HCT116 (cell line): ENCODE results near the gene AMN. TPM values are rescaled to one million over a fixed set of nuclear protein-coding genes. Genes with fewer than 3 reads are reported as not detected.

Experiments
- ATAC-seq: fragments of 200-7000 bp; cut with Tn5 transposase; 2 replicates; pipeline ENCODE4 v1.9.1; 2020; ENCODE audit warnings: mild to moderate bottlenecking, moderate library complexity
- BruUV-seq: library from RNA; stranded (reverse); fragments of 400-500 nt; replicated peaks from 2 replicates; lab custom pipeline; 2021; lab: Mats Ljungman, UMichigan
- CTCF ChIA-PET: fragments of 300-600 bp; sonication (Branson Sonifier 250); formaldehyde crosslinking; loops from one replicate; lab custom pipeline; 2021; ENCODE audit warnings: antibody characterized with exemption; lab: Charles Lee
- POLR2A ChIA-PET: fragments of 300-600, 350-600 bp; sonication (Branson Sonifier 250); formaldehyde crosslinking; loops from one replicate; lab custom pipeline; 2021; ENCODE audit warnings: antibody characterized with exemption; lab: Charles Lee
- RAD21 ChIA-PET, 2 experiments: fragments of 300-600 bp; sonication (Branson Sonifier 250); formaldehyde crosslinking; loops; one replicate each; lab custom pipeline; 2023; ENCODE audit warnings: low total read pairs in 2 of 2; ENCODE audit not compliant: uncharacterized antibody in 2 of 2, unreplicated experiment in 2 of 2, low non-redundant PET in 1 of 2; lab: Charles Lee
- DNase-seq: peaks from one replicate; pipeline ENCODE4 v3.0.0-alpha.2; 2010; ENCODE audit warnings: low read depth, low spot score
- H2AFZ ChIP-seq: fragments of 200-600 bp; shearing (Covaris generic), sonication (generic); 2 replicates; pipeline ENCODE4 v1.6.1; 2017; ENCODE audit warnings: low read depth, mixed run types, mixed read lengths, antibody characterized with exemption, low read length; ENCODE audit not compliant: poor library complexity, severe bottlenecking
- H3K27ac ChIP-seq: 2 replicates; pipeline ENCODE4 v1.5.1; 2012; ENCODE audit warnings: low read depth, low read length
- H3K27me3 ChIP-seq: fragments of 200-600 bp; sonication (generic); 2 replicates; pipeline ENCODE4 v1.6.1; 2016; ENCODE audit warnings: mixed run types, low read length, mixed read lengths; ENCODE audit not compliant: insufficient read depth
- H3K36me3 ChIP-seq, 2 experiments: fragments of 200-500 bp in 1 of 2; fragments of 200-600 bp in 1 of 2; sonication (Bioruptor generic) in 1 of 2; sonication (generic) in 1 of 2; 2 replicates each; pipeline versions ENCODE4 v1.5.1 to v1.6.1; 2014 to 2016; ENCODE audit warnings: low read length in 2 of 2, inconsistent platforms in 1 of 2, mixed read lengths in 1 of 2, mixed run types in 1 of 2; ENCODE audit not compliant: insufficient read depth in 2 of 2, control insufficient read depth in 1 of 2
- H3K4me1 ChIP-seq, 2 experiments: fragments of 200-600 bp in 1 of 2; sonication (generic) in 1 of 2; 2 replicates each; pipeline versions ENCODE4 v1.5.1 to v1.6.1; 2012 to 2017; ENCODE audit warnings: low read length in 2 of 2, inconsistent platforms in 1 of 2, mild to moderate bottlenecking in 1 of 2, mixed read lengths in 1 of 2, mixed run types in 1 of 2, moderate library complexity in 1 of 2; ENCODE audit not compliant: insufficient read depth in 2 of 2, control insufficient read depth in 1 of 2
- H3K4me2 ChIP-seq: fragments of 200-600 bp; sonication (generic); 2 replicates; pipeline ENCODE4 v1.6.1; 2017; ENCODE audit warnings: mixed run types, low read length, mixed read lengths
- H3K4me3 ChIP-seq, 2 experiments: fragments of 200-600 bp in 1 of 2; sonication (generic) in 1 of 2; replicated peaks in 1 of 2; 2 replicates each; pipeline ENCODE4 v1.5.1; 2011 to 2016; ENCODE audit warnings: low read length in 2 of 2, control low read depth in 1 of 2, low read depth in 1 of 2, mild to moderate bottlenecking in 1 of 2, mixed read lengths in 1 of 2, mixed run types in 1 of 2
- H3K79me2 ChIP-seq: fragments of 200-600 bp; sonication (generic); 2 replicates; pipeline ENCODE4 v1.6.1; 2017; ENCODE audit warnings: mild to moderate bottlenecking, mixed run types, low read length, moderate library complexity, mixed read lengths; ENCODE audit not compliant: insufficient read depth
- H3K9ac ChIP-seq: fragments of 200-600 bp; sonication (generic); 2 replicates; pipeline ENCODE4 v1.6.1; 2016; ENCODE audit warnings: low read length, mixed read lengths
- H3K9me2 ChIP-seq: fragments of 200-600 bp; sonication (generic), shearing (Covaris generic); 2 replicates; pipeline ENCODE4 v1.6.1; 2017; ENCODE audit warnings: mixed run types, mild to moderate bottlenecking, moderate library complexity; ENCODE audit not compliant: insufficient read depth
- H3K9me3 ChIP-seq, 2 experiments: fragments of 200-500 bp in 1 of 2; fragments of 200-600 bp in 1 of 2; sonication (Bioruptor generic) in 1 of 2; sonication (generic) in 1 of 2; 2 replicates each; pipeline ENCODE4 v1.6.1; 2014 to 2017; ENCODE audit warnings: low read length in 2 of 2, mixed read lengths in 2 of 2, inconsistent platforms in 1 of 2, low read depth in 1 of 2, mild to moderate bottlenecking in 1 of 2, mixed run types in 1 of 2, moderate library complexity in 1 of 2; ENCODE audit not compliant: control insufficient read depth in 1 of 2, insufficient read depth in 1 of 2
- H4K20me1 ChIP-seq: fragments of 200-600 bp; sonication (generic), shearing (Covaris generic); 2 replicates; pipeline ENCODE4 v1.6.1; 2017; ENCODE audit warnings: mixed run types, mild to moderate bottlenecking, moderate library complexity; ENCODE audit not compliant: insufficient read depth
- CEBPB ChIP-seq: IDR thresholded peaks from 2 replicates; pipeline ENCODE4 v1.6.1; 2012; ENCODE audit warnings: low read depth
- EGR1 ChIP-seq: IDR thresholded peaks from 2 replicates; pipeline ENCODE4 v1.6.1; 2012; ENCODE audit warnings: low read depth
- ELF1 ChIP-seq: IDR thresholded peaks from 2 replicates; pipeline ENCODE4 v1.6.1; 2012; ENCODE audit warnings: low read depth, borderline replicate concordance
- EZH2 ChIP-seq: fragments of 200-600 bp; sonication (generic); IDR thresholded peaks from 2 replicates; pipeline ENCODE4 v1.6.1; 2017; ENCODE audit warnings: antibody characterized with exemption, mixed run types
- EZH2phosphoT487 ChIP-seq: fragments of 200-600 bp; IDR thresholded peaks from 2 replicates; pipeline ENCODE4 v1.6.1; 2018; ENCODE audit warnings: antibody characterized with exemption, borderline replicate concordance
- JUND ChIP-seq: IDR thresholded peaks from 2 replicates; pipeline ENCODE4 v1.6.1; 2012
- RAD21 ChIP-seq: IDR thresholded peaks from 2 replicates; pipeline ENCODE4 v1.6.1; 2012; ENCODE audit warnings: low read depth, mild to moderate bottlenecking
- SP1 ChIP-seq: IDR thresholded peaks from 2 replicates; pipeline ENCODE4 v1.6.1; 2012; ENCODE audit warnings: low read depth
- ZFX ChIP-seq: fragments of 450-650 bp; IDR thresholded peaks from 2 replicates; pipeline ENCODE4 v1.6.1; 2017
- intact Hi-C: fragments of 100-400 bp; cut with micrococcal nuclease; formaldehyde crosslinking; loops from 2 replicates; pipeline ENCODE4 v1.10.0; 2022
- total RNA-seq: library from RNA; stranded (reverse); gene quantifications from one replicate; pipeline ENCODE4 v1.2.1, GENCODE V29; 2021; ENCODE audit not compliant: unreplicated experiment

Gene AMN
- total RNA-seq, 1 experiment from 2014 or later, result 5.7 TPM

GRCh38 chr14:102962111-102962627 is 39.7 kb downstream of the AMN start:
- ATAC-seq (no peak), DNase-seq (no peak)
- H3K27ac ChIP-seq, result no peak overlapping the region; the same call in 1 of the 2 replicates
- H2AFZ ChIP-seq, result no peak overlapping the region
- H3K27me3 ChIP-seq, result no peaks in the 10 kb centered on the region
- no peaks in the 10 kb centered on the region for H3K79me2 ChIP-seq
- no peaks in the 10 kb centered on the region for H3K4me1 ChIP-seq
- peaks cover 28 to 43% of the 10 kb centered on the region in 2 experiments for H3K36me3 ChIP-seq
- ChIA-PET POLR2A (no interaction called here), RAD21 (no interaction called here), CTCF (no interaction called here)
- no peaks in the 10 kb centered on the region for H3K9me2 ChIP-seq
- no TSS peak for BruUV-seq
- no peaks in the 10 kb centered on the region for H3K9me3 ChIP-seq
- H4K20me1 ChIP-seq, result no peaks in the 10 kb centered on the region
- no peak overlapping the region for H3K4me3 ChIP-seq
- H3K4me2 ChIP-seq, result no peak overlapping the region
- no peak overlapping the region for H3K9ac ChIP-seq
- intact Hi-C loops, result no loop called here
- TF ChIP-seq EGR1 (no peak), EZH2phosphoT487 (no peak), ELF1 (no peak), ZFX (no peak), EZH2 (no peak), SP1 (no peak)
- TF ChIP-seq, all 23 proteins: peak for 0

- POLR2A ChIA-PET, result no interaction called here
- BruUV-seq, result no TSS peak
- Histone ChIP-seq H3K4me3 (no peak overlapping the region), H4K20me1 (no peaks in the 10 kb centered on the region), H3K4me1 (no peaks in the 10 kb centered on the region), H2AFZ (no peak overlapping the region), H3K27ac (no peak overlapping the region), H3K36me3 (peaks cover 23 to 45% of the 10 kb centered on the region in 2 experiments), H3K27me3 (no peaks in the 10 kb centered on the region), H3K9me3 (no peaks in the 10 kb centered on the region), H3K4me2 (no peak overlapping the region), H3K79me2 (no peaks in the 10 kb centered on the region), H3K9ac (no peak overlapping the region), H3K9me2 (no peaks in the 10 kb centered on the region)
- TF ChIP-seq ZFX (no peak), RAD21 (no peak), JUND (no peak), CEBPB (no peak), SP1 (no peak)
- ATAC-seq (no peak), DNase-seq (no peak)
- CTCF ChIA-PET, result no interaction called here
- intact Hi-C loops, result no loop called here
- RAD21 ChIA-PET, result no interaction called here
Observed at GRCh38 chr14:102964152-102964730, 41.8 kb downstream of the AMN start.
